NCI-H82 treated with DMSO at 0.1 percent for 48 hours (cell line): ENCODE data around the gene UST.
"Not testable (repeated sequence)": the region's sequence is repeated elsewhere in the genome, so short reads cannot be mapped to it uniquely, and the experiment has no call there.

ENCODE experiments used
- DNase-seq: peaks from one replicate; lab custom pipeline; 2025; ENCODE audit not compliant: unreplicated experiment; lab: John Stamatoyannopoulos, UW

UST gene

DNA sequence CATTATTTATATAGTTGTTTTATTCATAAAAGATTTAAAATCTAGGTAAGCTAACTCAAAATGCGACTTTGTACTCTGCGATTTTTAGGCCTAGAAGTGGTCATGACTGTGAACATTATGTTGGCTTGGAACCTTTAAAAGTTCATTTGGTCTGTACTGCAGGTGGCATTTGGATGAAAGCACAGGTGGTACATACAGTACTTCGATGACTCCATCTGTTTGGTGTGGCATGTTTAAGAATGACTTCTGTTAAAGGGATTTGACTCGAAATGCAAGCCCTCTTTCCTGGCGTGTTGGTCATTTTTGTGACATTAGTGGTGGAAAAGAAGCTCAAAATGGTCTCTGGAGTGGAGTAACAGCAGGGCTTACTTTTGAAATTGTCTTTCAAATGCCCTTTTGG lies 118.1 kb downstream of the UST start:
- no peak for DNase-seq

DNA sequence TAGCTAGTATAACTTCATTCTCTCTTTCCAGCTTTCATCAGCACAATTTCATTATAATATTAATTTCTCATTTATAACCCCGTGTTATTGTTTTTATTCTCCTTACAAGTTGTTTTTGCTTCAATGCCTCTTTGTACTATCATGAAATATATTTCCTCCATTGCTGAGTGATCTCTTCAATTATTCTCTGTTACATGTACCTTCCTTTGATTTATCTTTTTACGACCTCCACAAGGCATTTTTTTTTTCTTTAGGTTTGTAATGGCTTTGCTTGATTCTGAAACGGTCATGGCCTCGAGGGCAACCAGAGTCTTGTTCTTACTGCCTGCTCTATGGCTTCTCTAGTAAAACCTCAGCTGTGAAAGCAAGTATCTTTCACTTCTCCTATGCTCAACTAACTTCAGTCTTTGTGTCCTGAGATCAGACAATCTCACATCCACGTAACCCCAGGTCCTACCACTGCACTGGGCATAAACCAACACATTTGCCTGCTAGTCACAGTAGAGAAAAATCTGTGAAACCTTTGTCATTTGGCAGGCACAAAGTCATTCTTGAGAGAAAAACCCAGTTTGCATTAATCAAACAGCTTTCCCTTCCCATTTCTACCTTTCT lies 119.9 kb downstream of the UST start:
- DNase-seq = no peak

DNA sequence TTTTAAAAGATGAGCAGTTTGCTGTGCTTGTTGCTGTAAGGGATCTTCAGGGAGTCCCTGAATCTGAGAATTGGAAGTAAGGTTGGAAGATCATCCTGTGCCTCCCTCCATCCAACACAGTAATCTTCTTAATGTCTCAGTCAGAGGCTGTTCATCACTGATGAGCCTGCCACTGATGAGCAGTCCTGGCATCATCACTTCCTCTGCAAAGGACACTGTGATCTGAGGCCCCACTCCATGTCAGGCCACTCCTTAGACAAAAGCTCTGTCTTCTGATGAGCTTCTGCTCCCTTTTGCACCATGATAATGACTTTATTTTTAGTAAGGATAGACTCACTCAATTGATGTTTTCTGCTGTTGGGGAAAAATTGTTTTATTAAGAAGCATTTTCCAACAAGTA lies 121.0 kb downstream of the UST start:
- no peak for DNase-seq

DNA sequence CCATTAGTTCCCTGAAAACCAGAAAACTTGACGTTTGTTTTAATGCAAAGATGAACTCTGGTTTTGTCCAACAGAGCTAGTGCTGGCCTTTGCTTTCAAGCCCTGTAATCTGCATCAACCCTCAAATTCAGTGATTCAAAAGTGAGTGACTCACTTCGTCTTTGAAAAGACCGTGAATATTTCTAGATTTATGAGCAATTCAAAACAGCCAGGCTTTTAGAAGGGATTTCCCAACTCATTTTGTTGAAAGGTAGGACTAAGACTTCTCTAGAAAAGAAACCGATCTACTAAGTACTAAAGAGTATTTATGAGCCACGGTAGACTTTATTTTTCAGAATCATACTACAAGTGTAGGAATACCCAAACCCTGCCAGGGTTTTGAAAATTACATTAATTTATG lies 121.5 kb downstream of the UST start:
- no peak for DNase-seq

DNA sequence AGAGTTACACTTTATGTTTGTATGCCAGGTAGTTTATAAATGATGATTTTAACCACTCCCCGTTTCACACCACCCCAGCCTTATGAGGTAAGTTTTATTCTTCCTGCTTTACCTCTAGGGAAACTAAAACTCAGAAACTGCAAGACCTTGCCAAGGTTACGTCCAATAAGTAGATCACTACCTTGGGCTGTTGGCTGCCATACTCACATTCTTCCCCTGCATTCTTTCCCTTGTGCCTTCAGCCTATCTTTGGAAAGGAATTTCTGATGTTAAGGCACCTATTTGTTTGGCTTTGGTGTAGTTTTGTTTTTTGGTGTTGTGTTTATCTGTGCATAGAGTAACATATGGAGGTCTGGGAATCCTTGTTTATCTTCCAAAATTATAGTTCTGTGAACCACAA lies 122.1 kb downstream of the UST start:
- no peak for DNase-seq

DNA sequence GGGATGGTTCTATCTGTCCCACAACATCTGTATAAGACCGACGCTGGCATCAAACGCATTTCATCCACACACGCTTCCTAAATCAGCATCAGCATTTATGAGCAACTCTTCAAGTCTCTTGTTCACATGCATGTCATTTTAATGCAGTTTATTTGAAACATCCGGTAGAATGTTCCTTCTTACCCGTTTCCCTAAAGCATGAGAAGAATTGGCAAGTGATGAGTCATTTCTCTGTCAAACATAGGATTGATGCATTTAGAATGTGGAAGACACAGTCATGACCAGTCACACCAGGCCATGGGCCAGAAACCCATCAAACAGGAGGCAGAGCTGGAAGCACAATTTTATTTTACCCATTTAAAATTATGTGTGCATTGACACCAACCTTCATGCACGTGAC lies 122.8 kb downstream of the UST start:
- DNase-seq = no peak

DNA sequence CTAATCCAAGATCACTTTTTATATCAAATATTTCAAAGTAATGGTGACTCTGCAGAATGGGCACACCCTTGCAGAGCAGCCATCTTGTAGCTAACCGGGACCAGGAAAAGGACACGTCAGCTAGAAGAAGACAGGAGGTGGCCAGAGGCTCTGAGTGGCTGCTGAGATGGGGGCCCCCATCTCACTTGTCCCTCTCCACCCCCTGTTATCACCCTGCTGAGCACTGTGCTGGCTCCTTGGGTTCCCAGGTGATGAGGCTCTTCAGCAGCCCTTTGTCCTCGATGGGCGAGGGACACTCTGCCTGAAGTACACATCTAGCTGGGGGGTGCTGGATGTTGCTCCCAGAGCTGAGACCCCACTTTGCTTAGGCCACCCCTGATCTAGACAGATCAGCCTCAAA lies 126.3 kb downstream of the UST start:
- no peak for DNase-seq

DNA sequence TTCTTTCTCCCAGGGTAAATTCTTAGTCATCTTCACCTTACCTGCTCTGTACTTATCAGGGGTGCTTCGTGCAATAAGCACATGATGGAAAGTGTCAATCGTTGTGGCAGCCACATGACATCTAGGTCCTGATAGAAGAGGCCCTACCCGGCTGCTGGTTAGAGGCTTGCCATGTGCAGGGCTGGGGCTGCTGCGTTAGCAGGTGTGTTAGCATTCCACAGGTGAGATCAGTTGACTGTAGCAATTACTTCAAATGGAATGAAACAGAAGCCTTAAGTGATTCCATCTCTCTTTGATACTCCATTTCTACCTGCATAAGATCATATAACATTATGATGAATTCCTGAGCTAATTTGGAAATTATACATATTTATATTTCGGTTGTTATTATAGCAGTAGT lies 127.0 kb downstream of the UST start:
- no peak for DNase-seq

DNA sequence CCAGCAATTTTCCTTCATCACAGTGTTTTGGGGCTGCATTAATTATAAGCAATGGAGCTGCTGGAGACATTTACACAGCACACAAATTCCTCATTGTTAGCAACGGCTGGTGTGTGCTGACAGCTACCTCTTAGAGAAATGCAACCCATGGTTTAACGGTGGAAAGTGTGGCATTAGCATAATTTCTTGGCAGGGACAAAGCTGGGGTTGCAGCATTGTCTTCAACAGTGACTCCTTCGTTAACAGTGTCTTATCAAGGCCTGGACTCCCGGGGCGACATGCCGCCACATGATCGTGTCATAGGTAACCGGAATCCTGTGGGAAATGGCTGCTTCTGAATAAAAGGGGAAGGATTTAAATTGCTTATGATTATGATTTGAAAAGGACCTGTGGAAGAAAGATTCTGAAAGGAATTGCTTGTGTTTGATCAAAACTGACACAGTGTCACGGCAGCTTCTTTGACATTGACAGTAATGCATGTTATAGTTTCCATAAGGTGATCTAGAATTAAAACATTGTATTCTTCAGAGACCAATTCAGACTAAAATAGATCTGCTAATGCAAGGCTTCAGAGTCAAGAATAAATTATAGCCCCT lies 128.0 kb downstream of the UST start:
- DNase-seq = no peak

DNA sequence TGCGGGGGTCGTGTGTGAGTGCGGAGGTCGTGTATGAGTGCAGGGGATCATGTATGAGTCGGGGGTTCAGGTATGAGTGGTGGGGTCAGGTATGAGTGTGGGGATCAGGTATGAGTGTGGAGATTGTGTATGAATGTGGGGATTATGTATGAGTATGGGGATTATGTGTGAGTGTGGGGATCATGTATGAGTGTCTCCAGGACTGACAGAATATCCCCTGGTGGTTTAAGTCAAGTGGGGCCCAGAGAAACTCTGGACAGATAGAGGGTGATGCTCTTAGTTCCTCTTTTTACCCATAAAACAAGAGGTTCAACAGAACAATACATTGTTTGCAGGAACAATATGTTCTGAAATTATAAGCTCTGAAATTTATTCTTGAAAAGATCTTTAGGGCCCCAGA lies 131.9 kb downstream of the UST start:
- DNase-seq = no peak

DNA sequence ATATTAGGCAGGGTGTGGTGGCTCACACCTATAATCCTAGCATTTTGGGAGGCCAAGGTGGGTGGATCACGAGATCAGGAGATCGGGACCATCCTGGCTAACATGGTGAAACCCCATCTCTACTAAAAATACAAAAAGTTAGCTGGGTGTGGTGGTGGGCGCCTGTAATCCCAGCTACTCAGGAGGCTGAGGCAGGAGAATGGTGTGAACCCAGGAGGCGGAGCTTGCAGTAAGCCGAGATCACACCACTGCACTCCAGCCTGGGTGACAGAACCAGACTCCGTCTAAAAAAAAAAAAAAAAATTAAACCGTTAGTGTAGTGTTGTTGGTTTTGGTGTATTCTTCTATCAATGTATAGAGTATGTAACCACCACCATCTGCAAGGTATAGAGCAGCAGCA lies 133.9 kb downstream of the UST start:
- not testable (repeated sequence) for DNase-seq

DNA sequence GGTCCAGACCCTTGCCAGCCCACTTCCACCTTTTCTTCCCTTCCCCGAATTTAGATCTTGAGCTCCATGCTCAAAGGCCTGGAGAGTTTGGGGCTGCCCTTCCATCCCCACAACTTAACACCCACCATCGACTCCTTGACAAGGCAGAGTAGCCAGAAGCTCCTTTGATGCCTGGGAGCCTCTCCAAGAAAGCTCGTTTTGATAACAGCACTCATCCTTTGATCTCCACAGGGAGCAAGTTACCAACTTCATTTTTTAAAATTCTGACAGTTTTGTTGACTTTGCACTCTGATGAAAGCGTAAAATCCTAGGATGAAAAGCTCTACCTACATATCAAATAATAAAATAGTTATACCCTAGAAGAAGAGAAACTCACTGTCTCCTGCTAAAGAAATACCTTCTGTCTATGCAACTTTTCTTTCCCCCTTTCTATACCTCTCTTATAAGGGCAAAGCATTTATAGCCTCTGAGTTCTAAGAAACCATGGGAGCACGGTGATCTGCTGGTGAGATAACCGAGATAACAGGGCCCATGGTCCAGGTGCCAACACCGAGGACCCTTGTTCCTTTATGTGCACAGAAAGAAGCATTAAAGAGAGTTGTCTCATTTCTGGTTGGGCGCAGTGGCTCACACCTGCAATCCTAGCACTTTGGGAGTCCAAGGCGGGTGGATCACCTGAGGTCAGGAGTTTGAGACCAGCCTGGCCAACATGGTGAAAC lies 134.9 kb downstream of the UST start:
- no peak for DNase-seq

DNA sequence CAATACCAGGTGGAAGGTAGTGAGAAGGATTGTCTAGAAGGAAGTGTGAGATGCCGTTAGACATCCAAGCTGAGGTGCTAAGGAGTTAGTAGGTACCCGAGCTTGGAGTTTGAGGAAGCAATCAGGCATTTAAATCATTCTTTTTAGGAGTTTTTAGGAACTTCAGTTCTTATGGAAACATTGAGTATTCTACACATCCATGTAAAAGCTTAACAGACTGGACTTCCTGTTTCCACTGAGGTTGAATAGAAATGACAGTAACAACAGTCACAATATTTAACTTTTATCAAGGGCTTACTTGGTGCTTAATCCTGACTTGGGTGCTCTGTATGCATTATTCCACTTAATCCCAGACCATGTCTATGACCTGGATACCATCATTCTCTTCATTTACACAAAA lies 136.4 kb downstream of the UST start:
- DNase-seq = no peak

DNA sequence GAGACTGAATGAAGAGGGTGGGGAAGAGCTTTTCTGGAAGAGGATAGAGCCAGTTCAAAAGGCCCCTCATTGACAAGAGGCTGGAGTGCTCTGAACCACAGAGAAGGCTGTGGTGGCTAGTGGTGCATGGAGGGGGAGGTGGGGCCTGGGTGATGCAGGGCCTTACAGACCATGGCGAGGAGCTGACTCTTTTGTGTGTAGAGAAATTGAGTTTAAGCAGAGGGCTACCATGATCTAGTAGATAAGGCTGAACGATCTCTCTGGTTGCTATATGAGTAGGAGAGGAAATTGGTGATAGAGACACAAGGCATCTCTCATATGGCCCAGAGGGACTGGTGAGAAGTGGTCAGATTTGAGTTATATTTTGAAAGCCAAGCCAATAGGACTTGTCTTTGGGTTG lies 137.6 kb downstream of the UST start:
- no peak for DNase-seq

DNA sequence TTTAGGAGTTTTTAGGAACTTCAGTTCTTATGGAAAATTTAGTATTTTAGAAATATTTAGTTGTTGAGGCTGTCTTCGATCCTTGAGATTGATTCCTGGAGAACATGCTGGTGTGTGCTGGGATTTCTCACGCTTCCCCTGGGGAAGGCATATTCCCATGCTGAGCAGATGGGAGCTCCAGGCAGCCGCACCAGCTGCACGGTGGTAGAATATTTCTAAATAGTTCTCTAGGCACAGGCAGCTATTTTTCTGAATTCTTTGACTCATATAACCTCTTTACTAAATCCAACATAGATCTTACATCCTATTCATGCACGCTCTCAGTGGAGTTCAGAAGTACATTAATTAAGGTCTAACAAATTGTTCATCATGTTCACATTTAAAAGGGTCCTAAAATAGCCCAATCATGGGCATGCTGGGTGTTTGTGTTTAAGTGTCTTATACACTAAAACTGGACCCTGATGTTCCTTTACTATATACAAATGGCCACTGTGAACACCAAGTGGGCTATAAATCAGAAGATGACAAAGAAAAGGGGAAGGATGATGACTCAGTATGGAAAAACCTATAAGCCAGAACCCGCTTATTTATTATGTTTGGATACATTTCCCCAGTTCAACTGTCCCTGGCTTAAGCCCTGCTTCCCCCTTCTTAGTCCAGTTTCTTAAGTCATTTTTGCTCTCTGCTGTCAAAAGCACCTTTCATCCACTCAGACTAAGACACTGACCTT lies 138.5 kb downstream of the UST start:
- DNase-seq = no peak

DNA sequence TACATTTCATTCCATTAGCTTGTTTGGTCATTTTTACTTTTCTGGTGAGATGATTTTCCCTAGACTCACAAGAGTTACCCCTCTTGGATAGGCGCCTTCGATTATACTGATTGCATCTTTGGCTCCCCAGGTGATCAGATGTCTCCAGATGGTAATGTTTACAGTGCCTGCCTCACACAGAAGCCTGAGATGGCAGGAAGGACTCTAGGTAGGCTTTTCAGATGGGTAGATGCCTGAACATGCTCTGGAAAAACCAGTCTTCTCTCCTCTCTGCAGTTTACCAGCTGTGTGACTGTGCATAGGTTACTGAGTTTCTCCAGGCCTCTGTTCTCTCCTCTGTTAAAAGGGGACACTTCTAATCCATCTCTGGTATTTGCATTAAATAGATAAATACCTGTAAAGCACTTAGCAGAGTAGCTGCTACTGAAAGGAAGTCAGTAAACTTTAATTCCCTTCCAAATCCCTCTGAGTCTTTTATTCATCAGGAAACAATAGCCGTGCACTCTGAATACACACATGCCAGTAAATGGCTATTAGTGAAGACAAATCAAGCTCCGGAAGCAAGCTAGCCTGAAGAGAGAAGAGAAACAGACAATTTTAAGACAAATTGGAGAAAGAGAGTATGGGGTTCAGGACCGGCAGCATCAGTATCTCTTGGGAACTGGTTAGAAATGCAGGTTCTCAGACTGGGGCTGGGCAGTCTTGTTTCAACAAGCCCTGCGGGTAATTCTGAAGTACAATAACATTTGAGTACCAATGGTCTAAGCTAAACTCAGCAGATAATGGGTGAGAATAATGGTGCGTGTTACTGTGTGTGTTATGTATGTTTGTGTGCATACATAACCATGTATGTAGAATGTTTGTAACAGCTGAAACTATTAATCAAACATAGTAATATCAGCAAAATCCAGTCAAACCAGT lies 139.4 kb downstream of the UST start:
- no peak for DNase-seq

DNA sequence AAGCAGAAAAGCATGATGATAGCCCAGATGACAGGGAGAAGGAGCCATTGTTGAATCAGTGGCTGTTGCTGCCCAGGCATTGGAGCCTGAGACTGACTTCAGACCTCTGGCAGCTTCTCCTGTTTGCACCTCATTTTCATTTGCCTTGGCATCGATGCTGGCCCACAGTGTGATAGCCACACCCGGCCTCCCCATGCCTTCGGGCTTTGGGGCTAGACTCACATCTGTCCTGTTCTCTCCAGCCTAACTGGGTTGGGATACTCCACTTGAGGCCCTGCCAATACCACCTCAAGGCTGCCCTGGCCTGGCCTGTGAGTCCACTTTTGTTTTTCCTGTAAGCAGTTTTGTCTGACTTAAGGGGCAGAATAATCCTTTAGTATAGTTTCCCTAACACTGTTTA lies 140.4 kb downstream of the UST start:
- DNase-seq = no peak

DNA sequence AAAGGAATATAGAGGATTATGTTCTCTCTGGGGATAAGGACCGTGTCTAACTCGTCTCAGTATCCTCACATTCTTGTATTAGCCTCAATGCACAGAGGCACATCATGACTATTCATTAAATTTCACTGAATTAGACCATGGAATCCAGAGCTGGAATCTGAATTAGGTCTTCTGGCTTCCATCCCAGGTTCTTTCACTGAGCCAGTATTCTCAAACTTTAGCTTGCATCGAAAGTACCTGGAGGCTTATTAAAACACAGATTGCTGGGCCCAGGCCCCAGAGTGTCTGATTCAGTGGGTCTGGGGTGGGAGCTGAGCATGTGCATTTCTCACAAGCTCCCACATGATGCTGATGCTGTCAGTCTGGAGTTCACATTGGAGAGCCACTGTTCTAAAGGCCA lies 142.0 kb downstream of the UST start:
- DNase-seq = no peak

DNA sequence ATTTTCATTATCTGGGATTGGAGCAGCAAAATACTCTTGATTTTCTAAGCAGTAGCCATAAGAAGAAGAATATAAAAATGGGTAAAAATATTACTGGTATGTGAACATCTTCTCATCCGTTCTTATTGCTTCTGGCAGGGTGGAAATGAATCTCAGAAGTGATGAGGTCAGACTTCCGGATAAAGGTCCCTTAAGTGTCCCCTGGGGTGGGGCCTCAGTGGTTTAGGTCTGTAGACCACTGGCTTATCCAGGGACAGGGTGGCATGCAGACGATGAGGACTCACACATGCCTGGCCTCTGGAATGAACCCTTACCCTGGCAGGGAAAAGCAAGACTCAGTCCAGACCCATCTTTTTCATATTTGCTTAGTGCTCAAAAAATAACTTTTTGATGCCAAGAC lies 143.3 kb downstream of the UST start:
- no peak for DNase-seq

DNA sequence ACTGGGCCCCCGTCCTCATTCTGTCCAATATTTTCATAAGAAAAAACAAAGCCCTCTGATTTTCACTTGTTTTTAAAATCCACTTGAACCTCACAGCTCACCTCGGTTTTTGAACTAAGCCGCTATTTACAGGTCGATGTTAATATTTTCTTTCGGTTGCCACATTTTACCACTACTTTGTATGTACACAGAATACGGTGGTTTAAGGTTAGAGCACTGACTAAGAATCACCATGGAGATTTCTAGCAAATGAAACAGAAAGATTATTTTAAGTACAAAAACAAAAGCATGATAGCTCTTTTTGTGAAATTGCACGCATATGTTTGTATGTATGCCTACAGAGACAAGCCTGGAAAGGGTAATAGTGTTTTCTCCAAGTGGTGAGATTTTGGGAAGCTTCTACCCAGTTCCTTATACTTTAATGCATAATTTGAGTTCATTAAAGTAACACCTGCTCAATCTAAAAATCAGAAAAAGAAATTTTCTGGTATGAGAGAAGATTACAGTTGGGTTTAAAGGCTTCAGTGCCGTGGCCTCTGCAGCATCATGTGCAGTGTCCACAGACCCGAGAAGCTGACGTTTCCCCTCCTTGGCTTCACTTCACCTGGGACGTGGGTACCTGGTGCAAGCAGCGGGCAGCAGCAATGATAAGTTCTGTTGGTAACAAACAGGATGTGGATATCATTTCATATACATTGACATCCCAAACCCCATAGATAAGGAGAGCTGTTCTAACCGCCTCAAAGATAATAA lies 144.0 kb downstream of the UST start:
- no peak for DNase-seq
